Measurements from ENCODE around the gene FBXO28.
A peak's percentile ranks its signal among the peaks of the same experiment; 100 is the strongest.

The FBXO28 gene

GRCh38 chr1:224114787-224115175 is 870 bp downstream of the FBXO28 start:
- Mint-ChIP-seq H3K27ac (peak overlapping the region; percentile 88), H3K9me3 (no peaks in the 10 kb centered on the region), H3K27me3 (no peaks in the 10 kb centered on the region), H3K4me3 (peak overlapping the region; percentile 85), H3K36me3 (ENCODE audit: low read depth) (peaks cover 24% of the 10 kb centered on the region), H3K4me1 (ENCODE audit: low read depth) (peaks cover 42% of the 10 kb centered on the region)

- Mint-ChIP-seq H3K9me3 (no peaks in the 10 kb centered on the region), H3K27ac (no peak overlapping the region), H3K27me3 (no peaks in the 10 kb centered on the region), H3K4me1 (ENCODE audit: low read depth) (peaks cover 46% of the 10 kb centered on the region), H3K36me3 (ENCODE audit: low read depth) (peaks cover 30% of the 10 kb centered on the region), H3K4me3 (peak overlapping the region; percentile 61)
These were observed 2.2 kb downstream of the FBXO28 start for GRCh38 chr1:224116131-224116530.

GRCh38 chr1:224118688-224119087 is 4.8 kb downstream of the FBXO28 start:
- H3K4me3 Mint-ChIP-seq, result no peak overlapping the region
- H3K4me1 Mint-ChIP-seq (ENCODE audit: low read depth), result peaks cover 41% of the 10 kb centered on the region
- H3K9me3 Mint-ChIP-seq, result no peaks in the 10 kb centered on the region
- H3K27me3 Mint-ChIP-seq, result no peaks in the 10 kb centered on the region
- peaks cover 30% of the 10 kb centered on the region for H3K36me3 Mint-ChIP-seq (ENCODE audit: low read depth)
- no peak overlapping the region for H3K27ac Mint-ChIP-seq

- H3K27me3 Mint-ChIP-seq, result no peaks in the 10 kb centered on the region
- H3K36me3 Mint-ChIP-seq (ENCODE audit: low read depth), result peaks cover 37% of the 10 kb centered on the region
- peaks cover 31% of the 10 kb centered on the region for H3K4me1 Mint-ChIP-seq (ENCODE audit: low read depth)
- H3K27ac Mint-ChIP-seq, result no peak overlapping the region
- no peaks in the 10 kb centered on the region for H3K9me3 Mint-ChIP-seq
- H3K4me3 Mint-ChIP-seq, result no peak overlapping the region
These were observed 9.2 kb downstream of the FBXO28 start for GRCh38 chr1:224123136-224123535.

GRCh38 chr1:224124220-224124619 is 10.3 kb downstream of the FBXO28 start:
- H3K9me3 Mint-ChIP-seq, result no peaks in the 10 kb centered on the region
- H3K4me3 Mint-ChIP-seq, result no peak overlapping the region
- H3K27me3 Mint-ChIP-seq, result no peaks in the 10 kb centered on the region
- H3K36me3 Mint-ChIP-seq (ENCODE audit: low read depth), result peaks cover 31% of the 10 kb centered on the region
- H3K4me1 Mint-ChIP-seq (ENCODE audit: low read depth), result peaks cover 24% of the 10 kb centered on the region
- no peak overlapping the region for H3K27ac Mint-ChIP-seq

- Mint-ChIP-seq H3K4me1 (ENCODE audit: low read depth) (peaks cover 15% of the 10 kb centered on the region), H3K9me3 (no peaks in the 10 kb centered on the region), H3K27me3 (no peaks in the 10 kb centered on the region), H3K27ac (no peak overlapping the region), H3K36me3 (ENCODE audit: low read depth) (peaks cover 49% of the 10 kb centered on the region), H3K4me3 (no peak overlapping the region)
These were observed 14.3 kb downstream of the FBXO28 start for GRCh38 chr1:224127925-224128819.

GRCh38 chr1:224131253-224131652 is 17.3 kb downstream of the FBXO28 start:
- peaks cover 5% of the 10 kb centered on the region for H3K4me1 Mint-ChIP-seq (ENCODE audit: low read depth)
- no peak overlapping the region for H3K27ac Mint-ChIP-seq
- H3K4me3 Mint-ChIP-seq, result no peak overlapping the region
- no peaks in the 10 kb centered on the region for H3K9me3 Mint-ChIP-seq
- H3K27me3 Mint-ChIP-seq, result no peaks in the 10 kb centered on the region
- peaks cover 43% of the 10 kb centered on the region for H3K36me3 Mint-ChIP-seq (ENCODE audit: low read depth)

- Mint-ChIP-seq H3K4me3 (no peak overlapping the region), H3K36me3 (ENCODE audit: low read depth) (peaks cover 44% of the 10 kb centered on the region), H3K9me3 (no peaks in the 10 kb centered on the region), H3K27ac (no peak overlapping the region), H3K27me3 (no peaks in the 10 kb centered on the region), H3K4me1 (ENCODE audit: low read depth) (no peaks in the 10 kb centered on the region)
These were observed 19.0 kb downstream of the FBXO28 start for GRCh38 chr1:224132901-224133300.

- no peak overlapping the region for H3K4me3 Mint-ChIP-seq
- H3K9me3 Mint-ChIP-seq, result no peaks in the 10 kb centered on the region
- no peaks in the 10 kb centered on the region for H3K4me1 Mint-ChIP-seq (ENCODE audit: low read depth)
- no peak overlapping the region for H3K27ac Mint-ChIP-seq
- no peaks in the 10 kb centered on the region for H3K27me3 Mint-ChIP-seq
- H3K36me3 Mint-ChIP-seq (ENCODE audit: low read depth), result peaks cover 45% of the 10 kb centered on the region
These were observed 19.9 kb downstream of the FBXO28 start for GRCh38 chr1:224133741-224134299.

GRCh38 chr1:224137518-224137917 is 23.6 kb downstream of the FBXO28 start:
- Mint-ChIP-seq H3K4me3 (no peak overlapping the region), H3K9me3 (no peaks in the 10 kb centered on the region), H3K4me1 (ENCODE audit: low read depth) (no peaks in the 10 kb centered on the region), H3K27me3 (no peaks in the 10 kb centered on the region), H3K27ac (no peak overlapping the region), H3K36me3 (ENCODE audit: low read depth) (peaks cover 35% of the 10 kb centered on the region)

GRCh38 chr1:224138198-224138597 is 24.3 kb downstream of the FBXO28 start:
- no peaks in the 10 kb centered on the region for H3K27me3 Mint-ChIP-seq

GRCh38 chr1:224141693-224142092 is 27.8 kb downstream of the FBXO28 start:
- Mint-ChIP-seq H3K4me1 (ENCODE audit: low read depth) (no peaks in the 10 kb centered on the region), H3K36me3 (ENCODE audit: low read depth) (peaks cover 20% of the 10 kb centered on the region), H3K4me3 (no peak overlapping the region), H3K27me3 (no peaks in the 10 kb centered on the region), H3K27ac (no peak overlapping the region), H3K9me3 (no peaks in the 10 kb centered on the region)

More at GRCh38 chr1:224138198-224138597, 24.3 kb downstream of the FBXO28 start:
- Mint-ChIP-seq H3K36me3 (ENCODE audit: low read depth) (peaks cover 30% of the 10 kb centered on the region), H3K4me3 (no peak overlapping the region), H3K9me3 (no peaks in the 10 kb centered on the region), H3K4me1 (ENCODE audit: low read depth) (no peaks in the 10 kb centered on the region), H3K27ac (no peak overlapping the region)

- peaks cover 24% of the 10 kb centered on the region for H3K36me3 Mint-ChIP-seq (ENCODE audit: low read depth)
- H3K27me3 Mint-ChIP-seq, result no peaks in the 10 kb centered on the region
- peaks cover 4% of the 10 kb centered on the region for H3K4me1 Mint-ChIP-seq (ENCODE audit: low read depth)
- no peak overlapping the region for H3K27ac Mint-ChIP-seq
- no peak overlapping the region for H3K4me3 Mint-ChIP-seq
- H3K9me3 Mint-ChIP-seq, result no peaks in the 10 kb centered on the region
These were observed 35.8 kb downstream of the FBXO28 start for GRCh38 chr1:224149709-224150108.

GRCh38 chr1:224151117-224151516 is 37.2 kb downstream of the FBXO28 start:
- Mint-ChIP-seq H3K27me3 (no peaks in the 10 kb centered on the region), H3K9me3 (no peaks in the 10 kb centered on the region), H3K4me3 (no peak overlapping the region), H3K36me3 (ENCODE audit: low read depth) (peaks cover 32% of the 10 kb centered on the region), H3K4me1 (ENCODE audit: low read depth) (peaks cover 4% of the 10 kb centered on the region), H3K27ac (no peak overlapping the region)

GRCh38 chr1:224157316-224157715 is 43.4 kb downstream of the FBXO28 start:
- H3K9me3 Mint-ChIP-seq, result no peaks in the 10 kb centered on the region
- no peaks in the 10 kb centered on the region for H3K27me3 Mint-ChIP-seq
- no peak overlapping the region for H3K27ac Mint-ChIP-seq
- peaks cover 37% of the 10 kb centered on the region for H3K36me3 Mint-ChIP-seq (ENCODE audit: low read depth)
- H3K4me1 Mint-ChIP-seq (ENCODE audit: low read depth), result no peaks in the 10 kb centered on the region
- H3K4me3 Mint-ChIP-seq, result no peak overlapping the region
